Gastrocnemius medialis (tissue), 4 donors: ENCODE data around the gene ST6GALNAC2.

ENCODE experiments used
- CTCF ChIP-seq, 5 experiments: fragments of 450-650 bp in 3 of 5; fragments of 200-600 bp in 2 of 5; sonication (generic) in 2 of 5; IDR thresholded peaks in 4 of 5; conservative IDR thresholded peaks in 1 of 5; 1 replicate in 4 of 5; 2 replicates in 1 of 5; pipeline ENCODE4 v1.5.1; 2016 to 2019; ENCODE audit warnings: antibody characterized with exemption in 5 of 5, mild to moderate bottlenecking in 3 of 5, moderate library complexity in 3 of 5
- POLR2A ChIP-seq, 2 donors: fragments of 450-650 bp; IDR thresholded peaks; one replicate each; pipeline ENCODE4 v1.6.1; 2017; ENCODE audit warnings: antibody characterized with exemption in 2 of 2, mild to moderate bottlenecking in 2 of 2, moderate library complexity in 2 of 2

GRCh38 chr17:76574166-76574565, 11.5 kb downstream of the ST6GALNAC2 start:
- no peak for TF ChIP-seq POLR2A (IDR thresholded peaks at IDR 0.05)
- no peak for TF ChIP-seq CTCF (IDR thresholded peaks at IDR 0.05 in 4 of 5, conservative IDR thresholded peaks at IDR 0.05 in 1 of 5)
